Colonic mucosa (tissue), 4 donors: ENCODE measurements around the gene AKT3. TPM values are rescaled to one million over a fixed set of nuclear protein-coding genes. Genes with fewer than 3 reads are reported as not detected.
"Not testable (repeated sequence)": the region's sequence is repeated elsewhere in the genome, so short reads cannot be mapped to it uniquely, and the experiment has no call there.

ENCODE experiments used
- DNase-seq: peaks from one replicate; pipeline ENCODE4 v3.0.0-alpha.2; 2020
- H3K27ac ChIP-seq: fragments of 200-600 bp; one replicate; pipeline ENCODE4 v1.8.0; 2021
- H3K27me3 ChIP-seq: fragments of 200-600 bp; one replicate; pipeline ENCODE4 v1.8.0; 2021
- H3K36me3 ChIP-seq: fragments of 200-600 bp; one replicate; pipeline ENCODE4 v1.8.0; 2021
- H3K4me1 ChIP-seq: fragments of 200-600 bp; one replicate; pipeline ENCODE4 v1.8.0; 2021; ENCODE audit warnings: mild to moderate bottlenecking
- H3K4me3 ChIP-seq: fragments of 200-600 bp; one replicate; pipeline ENCODE4 v1.8.0; 2021
- H3K9ac ChIP-seq, 2 donors: one replicate each; pipeline ENCODE4 v1.7.0; 2013; ENCODE audit warnings: control low read depth in 2 of 2, low read depth in 2 of 2, low read length in 2 of 2
- H3K9me3 ChIP-seq: fragments of 200-600 bp; one replicate; pipeline ENCODE4 v1.8.0; 2021
- CTCF ChIP-seq: fragments of 200-600 bp; IDR thresholded peaks from one replicate; pipeline ENCODE4 v1.8.0; 2022; ENCODE audit warnings: antibody characterized with exemption, mild to moderate bottlenecking
- intact Hi-C: fragments of 100-400 bp; cut with DNase I; formaldehyde crosslinking; loops from one replicate; pipeline ENCODE4 v1.14.1; 2022
- total RNA-seq, 2 donors: library from RNA; stranded (reverse); fragmentation: NEBNext Ultra II Directional in 1 of 2; extraction: Animal tissue kit (Norgen Biotek cat#: 25700) in 1 of 2; gene quantifications; one replicate each; pipeline ENCODE4 v1.2.1, GENCODE V29; 2021
- donor health status: healthy.
- donor health status: DM: no; HTN: no; CAD: no.
- donor health status: DM: no; HTN: no; CAD: no.

AKT3 gene
- total RNA-seq, 2 donors from 2014 or later, result 6.0 to 21.3 TPM

- Histone ChIP-seq H3K4me3 (no peak overlapping the region), H3K9me3 (no peaks in the 10 kb centered on the region), H3K27ac (no peak overlapping the region), H3K36me3 (no peaks in the 10 kb centered on the region), H3K4me1 (no peaks in the 10 kb centered on the region), H3K27me3 (no peaks in the 10 kb centered on the region), H3K9ac (no peak overlapping the region)
- no peak for DNase-seq
- intact Hi-C loops, result no loop called here
- no peak for TF ChIP-seq CTCF
Observed at GRCh38 chr1:243841507-243841906, 8.5 kb downstream of the AKT3 start.

GRCh38 chr1:243837907-243838535 is 12.0 kb downstream of the AKT3 start:
- no peak for DNase-seq
- H3K9me3 ChIP-seq, result no peaks in the 10 kb centered on the region
- H3K27ac ChIP-seq, result no peak overlapping the region
- no peak overlapping the region for H3K4me3 ChIP-seq
- no peak for TF ChIP-seq CTCF
- no peaks in the 10 kb centered on the region for H3K27me3 ChIP-seq
- no peaks in the 10 kb centered on the region for H3K36me3 ChIP-seq
- intact Hi-C loops, result no loop called here
- H3K4me1 ChIP-seq, result no peaks in the 10 kb centered on the region
- H3K9ac ChIP-seq, result no peak overlapping the region

GRCh38 chr1:243834130-243834529 is 15.9 kb downstream of the AKT3 start:
- TF ChIP-seq CTCF, result no peak
- Histone ChIP-seq H3K4me3 (no peak overlapping the region), H3K27ac (no peak overlapping the region), H3K9me3 (no peaks in the 10 kb centered on the region), H3K36me3 (no peaks in the 10 kb centered on the region), H3K9ac (no peak overlapping the region), H3K4me1 (no peaks in the 10 kb centered on the region), H3K27me3 (no peaks in the 10 kb centered on the region)
- no peak for DNase-seq
- intact Hi-C loops, result no loop called here

- H3K9ac ChIP-seq, result no peak overlapping the region
- DNase-seq, result no peak
- intact Hi-C loops, result no loop called here
- no peak for TF ChIP-seq CTCF
- H3K27ac ChIP-seq, result no peak overlapping the region
- no peak overlapping the region for H3K4me3 ChIP-seq
- H3K27me3 ChIP-seq, result no peaks in the 10 kb centered on the region
- H3K4me1 ChIP-seq, result no peaks in the 10 kb centered on the region
- H3K9me3 ChIP-seq, result no peaks in the 10 kb centered on the region
- no peaks in the 10 kb centered on the region for H3K36me3 ChIP-seq
Observed at GRCh38 chr1:243831463-243831862, 18.6 kb downstream of the AKT3 start.

GRCh38 chr1:243827206-243827605 is 22.8 kb downstream of the AKT3 start:
- no peaks in the 10 kb centered on the region for H3K27me3 ChIP-seq
- H3K9me3 ChIP-seq, result no peaks in the 10 kb centered on the region
- no peak overlapping the region for H3K27ac ChIP-seq
- H3K4me3 ChIP-seq, result no peak overlapping the region
- TF ChIP-seq CTCF, result no peak
- no peaks in the 10 kb centered on the region for H3K4me1 ChIP-seq
- no peaks in the 10 kb centered on the region for H3K36me3 ChIP-seq
- intact Hi-C loops, result no loop called here
- H3K9ac ChIP-seq, result no peak overlapping the region
- DNase-seq, result no peak

GRCh38 chr1:243824907-243825306 is 25.1 kb downstream of the AKT3 start:
- H3K36me3 ChIP-seq, H3K27me3 ChIP-seq, H3K4me3 ChIP-seq, DNase-seq, H3K4me1 ChIP-seq, H3K27ac ChIP-seq, intact Hi-C loops, H3K9ac ChIP-seq, H3K9me3 ChIP-seq: not testable (repeated sequence)
